Activated naive CD4-positive, alpha-beta T cell treated with anti-CD3 and anti-CD28 coated beads, Interleukin-2, amount 50 U/mL, for 24 hours (primary cell): Measurements from ENCODE around the gene SP9.
"Not testable (repeated sequence)": the region's sequence is repeated elsewhere in the genome, so short reads cannot be mapped to it uniquely, and the experiment has no call there.

Source experiments
- H3K27ac Mint-ChIP-seq: one replicate; pipeline ENCODE4 v1.8.0; 2021; ENCODE audit warnings: mild to moderate bottlenecking, mixed read lengths
- H3K27me3 Mint-ChIP-seq: one replicate; pipeline ENCODE4 v1.8.0; 2021; ENCODE audit warnings: mixed read lengths
- H3K36me3 Mint-ChIP-seq: one replicate; pipeline ENCODE4 v1.8.0; 2021; ENCODE audit warnings: mixed read lengths
- H3K4me1 Mint-ChIP-seq: one replicate; pipeline ENCODE4 v1.8.0; 2021; ENCODE audit warnings: mixed read lengths
- H3K4me3 Mint-ChIP-seq: one replicate; pipeline ENCODE4 v1.8.0; 2021; ENCODE audit warnings: mild to moderate bottlenecking, mixed read lengths
- H3K9me3 Mint-ChIP-seq: one replicate; pipeline ENCODE4 v1.8.0; 2021; ENCODE audit warnings: mixed read lengths

The SP9 gene

DNA sequence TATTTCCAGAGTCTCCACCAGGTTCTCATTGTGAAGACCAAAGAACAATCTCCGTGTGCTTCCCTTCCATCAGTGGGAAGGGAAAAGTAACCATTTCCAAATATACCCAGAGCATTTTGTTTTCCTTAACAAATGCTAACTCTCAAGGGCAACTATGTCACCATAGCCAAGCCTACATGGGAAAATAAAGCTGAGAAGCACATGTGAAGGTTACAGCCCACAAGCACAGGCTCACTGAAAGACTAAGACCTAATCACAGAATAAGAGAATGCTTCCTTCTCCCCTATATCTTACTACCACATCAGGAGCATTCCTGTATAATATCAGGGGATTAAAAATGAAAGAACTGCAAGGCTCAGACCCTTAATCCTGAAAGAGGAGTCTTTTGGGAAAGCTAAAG, 28.2 kb downstream of the SP9 start:
- Mint-ChIP-seq H3K36me3 (peaks cover 53% of the 10 kb centered on the region), H3K9me3 (peaks cover 14% of the 10 kb centered on the region), H3K27ac (no peak overlapping the region)

GRCh38 chr2:174363492-174364225, 28.9 kb downstream of the SP9 start:
- H3K36me3 Mint-ChIP-seq: peaks cover 60% of the 10 kb centered on the region
- peaks cover 14% of the 10 kb centered on the region for H3K9me3 Mint-ChIP-seq
- H3K27me3 Mint-ChIP-seq, H3K4me3 Mint-ChIP-seq, H3K4me1 Mint-ChIP-seq, H3K27ac Mint-ChIP-seq: not testable (repeated sequence)

More for the DNA sequence above, 28.2 kb downstream of the SP9 start:
- Mint-ChIP-seq H3K4me1 (no peaks in the 10 kb centered on the region), H3K27me3 (no peaks in the 10 kb centered on the region), H3K4me3 (no peak overlapping the region)

DNA sequence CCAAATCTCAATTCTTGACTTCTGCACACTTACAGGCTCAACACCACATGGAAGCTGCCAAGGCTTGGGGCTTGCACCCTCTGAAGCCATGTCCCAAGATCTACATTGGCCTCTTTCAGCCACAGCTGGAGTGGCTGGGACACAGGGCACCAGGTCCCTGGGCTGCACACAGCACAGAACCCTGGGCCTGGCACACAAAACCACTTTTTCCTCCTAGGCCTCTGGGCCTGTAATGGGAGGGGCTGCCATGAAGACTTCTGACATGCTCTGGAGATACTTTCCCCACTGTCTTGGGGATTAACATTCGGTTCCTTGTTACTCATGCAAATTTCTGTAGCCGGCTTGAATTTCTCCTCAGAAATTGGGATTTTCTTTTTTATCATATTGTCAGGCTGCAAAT, 29.9 kb downstream of the SP9 start:
- H3K27ac Mint-ChIP-seq: no peak overlapping the region
- H3K27me3 Mint-ChIP-seq: no peaks in the 10 kb centered on the region
- H3K4me1 Mint-ChIP-seq: no peaks in the 10 kb centered on the region
- H3K36me3 Mint-ChIP-seq: peaks cover 67% of the 10 kb centered on the region
- no peak overlapping the region for H3K4me3 Mint-ChIP-seq
- H3K9me3 Mint-ChIP-seq: peaks cover 14% of the 10 kb centered on the region

DNA sequence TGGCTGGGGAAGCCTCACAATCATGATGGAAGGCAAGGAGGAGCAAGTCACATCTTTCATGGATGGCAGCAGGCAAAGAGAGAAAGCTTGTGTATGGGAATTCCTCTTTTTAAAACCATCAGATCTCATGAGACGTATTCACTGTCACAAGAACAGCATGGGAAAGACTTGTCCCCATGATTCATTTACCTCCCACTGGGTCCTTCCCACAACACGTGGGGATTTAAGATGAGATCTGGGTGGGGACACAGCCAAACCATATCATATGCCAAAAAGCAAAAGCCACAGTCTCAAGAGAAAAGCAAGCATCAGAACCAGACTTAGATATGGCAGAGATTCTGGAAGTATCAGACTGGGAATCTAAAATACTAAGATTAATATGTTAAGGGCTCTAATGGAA, 30.8 kb downstream of the SP9 start:
- Mint-ChIP-seq H3K9me3 (peaks cover 14% of the 10 kb centered on the region), H3K4me1 (no peaks in the 10 kb centered on the region), H3K36me3 (peaks cover 66% of the 10 kb centered on the region), H3K27ac (no peak overlapping the region), H3K4me3 (no peak overlapping the region), H3K27me3 (no peaks in the 10 kb centered on the region)

DNA sequence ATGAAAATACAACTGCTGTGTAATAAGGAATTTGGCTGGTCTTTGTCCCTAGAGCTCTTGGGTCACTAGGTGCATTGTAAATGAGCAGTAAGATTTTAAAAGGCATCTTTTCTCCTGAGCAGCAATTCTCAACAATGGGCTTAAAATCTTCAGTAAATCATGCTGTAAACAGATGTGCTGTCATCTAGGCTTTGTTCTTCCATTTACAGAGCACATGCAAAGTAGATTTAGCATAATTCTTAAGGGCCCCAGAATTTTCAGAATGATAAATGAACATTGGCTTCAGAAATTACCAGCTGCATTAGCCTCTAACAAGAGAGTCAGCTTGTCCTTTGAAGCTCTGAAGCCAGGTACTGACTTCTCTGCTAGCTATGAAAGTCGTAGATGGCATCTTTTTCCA, 33.9 kb downstream of the SP9 start:
- Mint-ChIP-seq H3K4me1 (no peaks in the 10 kb centered on the region), H3K36me3 (peaks cover 59% of the 10 kb centered on the region), H3K9me3 (peaks cover 14% of the 10 kb centered on the region), H3K27me3 (no peaks in the 10 kb centered on the region), H3K27ac (no peak overlapping the region), H3K4me3 (no peak overlapping the region)

DNA sequence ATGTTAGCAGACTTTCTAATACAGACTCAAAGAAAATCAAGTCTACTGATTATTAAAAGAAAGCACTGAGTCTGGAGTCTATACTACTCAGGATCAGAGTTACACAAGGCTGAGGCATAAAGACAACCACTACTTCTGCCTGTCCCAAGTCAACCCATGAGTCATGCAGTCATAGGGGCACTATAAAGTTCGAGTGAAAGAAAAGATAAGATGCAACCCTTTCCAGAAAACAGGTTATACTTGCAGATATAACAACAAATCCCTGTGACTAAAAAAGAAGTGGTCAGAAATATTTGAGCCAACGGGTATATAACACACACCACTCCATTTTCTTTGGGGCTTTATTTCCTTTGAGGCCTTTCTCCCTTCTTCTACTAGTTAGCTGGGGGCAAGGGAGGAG, 42.2 kb downstream of the SP9 start:
- H3K36me3 Mint-ChIP-seq: peaks cover 22% of the 10 kb centered on the region
- no peaks in the 10 kb centered on the region for H3K9me3 Mint-ChIP-seq

DNA sequence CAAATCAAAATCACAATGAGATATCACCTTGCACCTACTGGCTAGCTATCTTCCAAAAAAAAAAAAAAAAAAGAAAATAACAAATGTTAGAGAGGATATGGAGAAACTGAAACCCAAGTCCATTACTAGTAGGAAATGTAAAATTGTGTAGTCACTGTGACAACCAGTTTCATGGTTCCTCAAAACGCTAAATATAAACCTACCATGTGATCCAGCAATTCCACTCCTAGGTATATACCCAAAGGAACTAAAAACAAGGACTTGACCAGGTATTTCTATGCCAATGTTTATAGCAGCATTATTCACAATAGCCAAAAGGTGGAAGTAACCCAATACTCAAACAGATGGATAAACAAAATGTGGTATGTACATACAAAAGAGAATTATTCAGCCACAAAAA, 49.0 kb downstream of the SP9 start:
- Mint-ChIP-seq H3K9me3 (no peaks in the 10 kb centered on the region), H3K4me1 (peaks cover 18% of the 10 kb centered on the region), H3K4me3 (no peak overlapping the region), H3K27ac (no peak overlapping the region), H3K27me3 (no peaks in the 10 kb centered on the region), H3K36me3 (peaks cover 18% of the 10 kb centered on the region)

More for the DNA sequence above, 42.2 kb downstream of the SP9 start:
- H3K27ac Mint-ChIP-seq: no peak overlapping the region
- H3K4me3 Mint-ChIP-seq: no peak overlapping the region
- no peaks in the 10 kb centered on the region for H3K4me1 Mint-ChIP-seq
- H3K27me3 Mint-ChIP-seq: no peaks in the 10 kb centered on the region

DNA sequence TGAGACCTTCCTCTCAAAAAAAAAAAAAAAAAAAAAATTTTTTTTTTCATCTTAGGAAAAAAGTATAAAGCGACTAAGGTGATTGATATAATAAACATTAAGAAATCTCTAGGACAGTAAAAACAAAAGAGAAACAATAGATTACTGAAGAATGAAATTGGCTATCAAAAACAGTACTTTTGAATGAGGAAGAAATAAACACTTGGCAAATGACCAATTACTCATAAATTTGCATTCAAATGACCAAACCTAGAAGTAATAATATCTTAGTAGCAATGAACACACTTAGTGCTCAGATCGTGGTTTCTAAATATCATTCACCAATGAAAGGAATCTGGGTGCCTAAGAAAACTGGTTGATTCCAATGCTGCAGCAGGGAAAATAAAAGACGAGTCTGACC, 50.4 kb downstream of the SP9 start:
- H3K27me3 Mint-ChIP-seq: no peaks in the 10 kb centered on the region
- H3K4me3 Mint-ChIP-seq: no peak overlapping the region
- H3K27ac Mint-ChIP-seq: no peak overlapping the region
- H3K9me3 Mint-ChIP-seq: no peaks in the 10 kb centered on the region
- peaks cover 22% of the 10 kb centered on the region for H3K36me3 Mint-ChIP-seq
- H3K4me1 Mint-ChIP-seq: peaks cover 30% of the 10 kb centered on the region
